Measurements from ENCODE around the gene C6orf141.

Gene C6orf141

GRCh38 chr6:49535795-49536194, 14.7 kb upstream of the C6orf141 start:
- no peak overlapping the region for H3K4me3 ChIP-seq (ENCODE audit: low read depth, low read length)
- no peak for TF ChIP-seq CTCF (conservative IDR thresholded peaks at IDR 0.05; ENCODE audit: low read depth, low read length)

GRCh38 chr6:49539102-49539501, 11.4 kb upstream of the C6orf141 start:
- no peak overlapping the region for H3K4me3 ChIP-seq (ENCODE audit: low read depth, low read length)
- TF ChIP-seq CTCF (conservative IDR thresholded peaks at IDR 0.05; ENCODE audit: low read depth, low read length): no peak
- DNase-seq (ENCODE audit: low read depth): no peak

More at GRCh38 chr6:49535795-49536194, 14.7 kb upstream of the C6orf141 start:
- no peak for DNase-seq (ENCODE audit: low read depth)

- no peak for TF ChIP-seq CTCF (conservative IDR thresholded peaks at IDR 0.05; ENCODE audit: low read depth, low read length)
- no peak overlapping the region for H3K4me3 ChIP-seq (ENCODE audit: low read depth, low read length)
- DNase-seq (ENCODE audit: low read depth): no peak
Observed at GRCh38 chr6:49540614-49541013, 9.9 kb upstream of the C6orf141 start.

- no peak for TF ChIP-seq CTCF (conservative IDR thresholded peaks at IDR 0.05; ENCODE audit: low read depth, low read length)
- peak; percentile 88 for DNase-seq (ENCODE audit: low read depth)
Observed at GRCh38 chr6:49541210-49541724, 9.2 kb upstream of the C6orf141 start.

GRCh38 chr6:49541936-49542335, 8.5 kb upstream of the C6orf141 start:
- no peak overlapping the region for H3K4me3 ChIP-seq (ENCODE audit: low read depth, low read length)
- no peak for TF ChIP-seq CTCF (conservative IDR thresholded peaks at IDR 0.05; ENCODE audit: low read depth, low read length)
- DNase-seq (ENCODE audit: low read depth): peak; percentile 51

More at GRCh38 chr6:49541210-49541724, 9.2 kb upstream of the C6orf141 start:
- H3K4me3 ChIP-seq (ENCODE audit: low read depth, low read length): no peak overlapping the region

- H3K4me3 ChIP-seq (ENCODE audit: low read depth, low read length): no peak overlapping the region
- TF ChIP-seq CTCF (conservative IDR thresholded peaks at IDR 0.05; ENCODE audit: low read depth, low read length): no peak
- DNase-seq (ENCODE audit: low read depth): no peak
Observed at GRCh38 chr6:49543087-49543858, 7.2 kb upstream of the C6orf141 start.

GRCh38 chr6:49546331-49546730, 4.1 kb upstream of the C6orf141 start:
- H3K4me3 ChIP-seq (ENCODE audit: low read depth, low read length): no peak overlapping the region
- no peak for DNase-seq (ENCODE audit: low read depth)
- TF ChIP-seq CTCF (conservative IDR thresholded peaks at IDR 0.05; ENCODE audit: low read depth, low read length): no peak
